ENCODE measurements around the gene SLC26A6.

The SLC26A6 gene

GRCh38 chr3:48635222-48636021, at the start of gene SLC26A6:
Gene SLC26A6, minus strand, starts transcription at chr3:48635461. Its CDS starts 68 bp downstream, at chr3:48635393.
- DNase-seq (ENCODE audit: low read depth in 1 of 2, low spot score in 1 of 2): peak; percentile 85 to 89

- DNase-seq (ENCODE audit: low read depth in 1 of 2, low spot score in 1 of 2): no peak
Measured at GRCh38 chr3:48684480-48685143, 49.4 kb upstream of the SLC26A6 start.

DNA sequence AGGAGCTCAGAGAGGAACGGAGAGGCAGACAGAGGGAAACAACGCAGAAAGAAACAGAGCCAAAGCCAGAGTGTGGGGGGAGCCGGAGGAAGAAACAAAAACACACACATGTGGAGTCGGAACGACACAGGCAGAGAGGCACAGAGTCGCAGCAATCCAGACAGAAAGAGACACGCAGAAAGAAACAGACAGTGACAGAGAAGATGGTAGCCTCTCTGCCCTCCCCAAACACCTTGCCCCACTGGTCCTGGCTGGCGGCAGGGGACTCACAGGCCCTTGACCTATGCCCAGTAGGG, 48.7 kb upstream of the SLC26A6 start:
- DNase-seq (ENCODE audit: low read depth in 1 of 2, low spot score in 1 of 2): no peak

DNA sequence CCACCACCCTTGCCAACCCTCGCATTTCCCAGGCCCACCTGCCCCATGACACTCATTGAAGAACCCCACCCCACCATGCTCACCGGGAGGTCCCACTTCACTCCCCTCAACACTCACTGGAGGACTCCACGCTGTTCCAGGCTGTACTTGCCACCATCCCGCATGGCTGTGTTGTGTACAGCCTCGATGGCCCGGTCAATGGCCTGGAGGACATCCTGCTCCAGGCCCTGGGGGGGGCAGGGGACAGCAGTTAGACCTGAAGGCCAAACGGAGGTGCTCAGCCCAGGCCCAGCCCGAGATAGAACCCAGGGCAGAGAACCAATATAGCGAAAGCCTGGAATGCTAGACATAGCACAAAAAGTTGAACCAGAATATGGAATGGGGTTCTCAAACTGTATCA, 47.5 kb upstream of the SLC26A6 start:
- no peak for DNase-seq (ENCODE audit: low read depth in 1 of 2, low spot score in 1 of 2)

DNA sequence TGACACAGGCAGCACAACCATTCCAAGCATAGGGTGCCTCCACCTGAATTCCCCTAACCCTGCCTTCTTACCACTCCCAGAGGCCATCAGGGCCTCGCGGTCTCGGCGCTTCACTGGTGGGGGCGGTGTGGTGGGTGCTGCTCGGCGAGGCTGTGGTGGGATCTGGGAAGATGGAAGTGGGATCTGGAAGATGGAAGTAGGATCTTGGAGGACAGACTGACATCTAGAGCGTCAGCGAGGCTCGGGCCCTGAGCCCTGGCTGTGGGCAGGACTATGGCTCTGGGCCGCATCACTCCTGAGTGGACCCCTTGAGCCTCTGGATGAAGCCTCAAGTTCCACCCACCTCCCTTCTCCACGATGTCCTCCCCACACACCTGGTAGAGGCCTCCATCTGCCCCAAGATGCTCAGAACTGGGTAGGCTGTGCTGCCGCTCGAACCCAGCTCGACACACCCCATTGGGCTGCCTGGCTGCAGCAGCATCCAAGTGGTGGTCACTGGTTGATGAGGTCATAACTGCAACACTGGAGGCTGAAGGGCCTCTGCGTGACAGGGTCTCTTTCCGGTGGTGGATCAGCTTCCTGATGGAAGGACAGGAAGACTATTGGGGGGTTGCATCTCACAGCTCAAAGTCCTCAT, 46.8 kb upstream of the SLC26A6 start:
- no peak for DNase-seq (ENCODE audit: low read depth in 1 of 2, low spot score in 1 of 2)

- no peak for DNase-seq (ENCODE audit: low read depth in 1 of 2, low spot score in 1 of 2)
Measured at GRCh38 chr3:48681541-48681880, 46.2 kb upstream of the SLC26A6 start.

- no peak for DNase-seq (ENCODE audit: low read depth in 1 of 2, low spot score in 1 of 2)
Measured at GRCh38 chr3:48680811-48681540, 45.7 kb upstream of the SLC26A6 start.

GRCh38 chr3:48679411-48680391, 44.4 kb upstream of the SLC26A6 start:
- no peak for DNase-seq (ENCODE audit: low read depth in 1 of 2, low spot score in 1 of 2)

DNA sequence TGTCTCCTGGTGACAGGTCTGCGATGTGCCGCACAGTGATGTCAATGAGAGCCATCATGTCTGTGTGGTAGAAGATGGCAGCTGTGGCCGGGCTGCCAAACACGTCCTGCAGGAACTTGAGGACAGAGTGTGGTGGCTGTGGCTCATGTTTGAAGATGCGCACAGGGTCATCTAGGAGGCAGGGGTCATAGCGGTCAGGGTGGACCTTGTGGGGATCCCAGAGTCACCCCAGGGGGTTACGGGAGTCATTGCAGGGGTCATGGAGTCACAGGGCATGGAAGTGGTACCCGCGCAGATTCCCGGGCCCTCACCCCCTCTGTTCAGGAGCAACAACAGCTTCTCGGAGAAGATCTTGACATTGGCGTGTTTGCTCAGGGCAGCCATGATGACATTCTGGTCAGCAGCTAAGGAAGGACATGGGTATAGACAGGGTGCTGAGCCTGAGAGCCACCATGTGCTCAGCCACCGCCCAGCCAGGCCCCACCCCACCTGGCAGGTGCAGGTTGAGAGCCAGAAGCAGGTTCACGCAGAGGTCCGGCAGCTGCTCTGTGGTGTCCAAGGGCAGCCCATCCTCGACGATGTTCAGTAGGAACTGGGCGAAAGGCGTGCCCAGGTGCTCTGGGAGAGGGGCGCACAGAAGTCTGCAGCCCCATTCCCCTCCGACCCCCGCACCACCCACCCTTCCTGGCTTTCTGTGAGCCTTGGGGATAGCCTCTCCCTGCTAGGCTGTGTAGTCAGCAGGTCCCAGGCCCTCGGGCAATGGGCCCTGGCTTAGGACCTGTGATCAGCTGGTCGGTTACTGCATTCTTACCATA, 43.5 kb upstream of the SLC26A6 start:
- no peak for DNase-seq (ENCODE audit: low read depth in 1 of 2, low spot score in 1 of 2)

DNA sequence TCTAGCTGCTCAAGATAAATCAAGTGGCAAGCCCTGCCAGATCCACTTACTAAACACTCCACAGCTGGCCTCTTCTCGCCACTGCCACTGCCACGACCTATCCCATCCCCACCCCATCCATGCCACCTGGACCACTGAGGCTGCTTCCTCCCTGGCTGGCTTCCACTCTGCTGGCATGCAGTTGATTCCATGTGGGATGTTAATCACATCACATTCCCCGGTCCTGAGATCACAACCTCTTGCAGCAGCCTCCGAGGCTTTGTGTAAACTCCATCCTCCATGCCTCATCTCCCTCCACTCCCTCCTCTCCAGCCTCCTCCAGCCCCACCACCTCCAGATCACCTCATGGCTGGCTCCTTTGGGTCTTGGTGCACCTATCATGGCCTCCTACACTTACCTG, 42.8 kb upstream of the SLC26A6 start:
- no peak for DNase-seq (ENCODE audit: low read depth in 1 of 2, low spot score in 1 of 2)

DNA sequence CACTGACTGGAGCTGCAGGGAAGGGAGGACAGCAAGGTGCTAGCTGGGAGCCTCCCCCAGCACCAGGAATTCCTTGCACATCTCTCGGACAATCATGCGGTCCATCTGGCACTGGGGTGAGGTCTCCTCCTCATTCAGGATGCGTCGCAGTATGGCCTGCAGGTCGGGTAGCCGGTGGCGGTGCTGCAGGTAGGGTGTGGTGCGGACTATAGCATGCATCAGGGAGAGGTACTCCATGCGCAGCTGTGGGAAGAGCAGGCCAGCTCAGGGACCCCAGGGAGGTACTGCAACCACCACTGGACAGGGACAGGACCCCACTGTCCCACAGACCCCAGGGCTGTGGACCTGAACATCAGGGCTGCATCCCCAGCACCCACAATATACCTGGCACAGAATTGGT, 39.2 kb upstream of the SLC26A6 start:
- no peak for DNase-seq (ENCODE audit: low read depth in 1 of 2, low spot score in 1 of 2)

- DNase-seq (ENCODE audit: low read depth in 1 of 2, low spot score in 1 of 2): no peak
Measured at GRCh38 chr3:48672522-48672921, 37.3 kb upstream of the SLC26A6 start.

GRCh38 chr3:48664929-48665328, 29.7 kb upstream of the SLC26A6 start:
- DNase-seq (ENCODE audit: low read depth in 1 of 2, low spot score in 1 of 2): no peak

- no peak for DNase-seq (ENCODE audit: low read depth in 1 of 2, low spot score in 1 of 2)
Measured at GRCh38 chr3:48664313-48664644, 29.0 kb upstream of the SLC26A6 start.

GRCh38 chr3:48663489-48664312, 28.4 kb upstream of the SLC26A6 start:
- DNase-seq (ENCODE audit: low read depth in 1 of 2, low spot score in 1 of 2): peak; percentile 67 to 81

GRCh38 chr3:48662753-48663488, 27.7 kb upstream of the SLC26A6 start, which contains the start of gene CELSR3:
Gene CELSR3, minus strand, starts transcription at chr3:48662886. Its CDS starts 252 bp downstream, at chr3:48662634.
- peak; percentile 16 to 25 for DNase-seq (ENCODE audit: low read depth in 1 of 2, low spot score in 1 of 2)

- DNase-seq (ENCODE audit: low read depth in 1 of 2, low spot score in 1 of 2): no peak
Measured at GRCh38 chr3:48662145-48662752, 27.0 kb upstream of the SLC26A6 start.

Measured in activated CD4-positive, alpha-beta T cell treated with anti-CD3 and anti-CD28 coated beads, Interleukin-2, amount 50 U/mL, for 24 hours (primary cell).